HG03342 (cell line): ENCODE data around the gene IRF1.

ENCODE experiments used
- ATAC-seq: cut with Tn5 transposase; IDR thresholded peaks from one replicate; pipeline ENCODE4 v1.9.1; 2021; ENCODE audit warnings: mild to moderate bottlenecking, moderate library complexity; ENCODE audit not compliant: unreplicated experiment

IRF1 gene

GRCh38 chr5:132462856-132463745 is 27.5 kb downstream of the IRF1 start:
- no peak for ATAC-seq

- no peak for ATAC-seq
Observed at GRCh38 chr5:132462333-132462732, 28.2 kb downstream of the IRF1 start.

DNA sequence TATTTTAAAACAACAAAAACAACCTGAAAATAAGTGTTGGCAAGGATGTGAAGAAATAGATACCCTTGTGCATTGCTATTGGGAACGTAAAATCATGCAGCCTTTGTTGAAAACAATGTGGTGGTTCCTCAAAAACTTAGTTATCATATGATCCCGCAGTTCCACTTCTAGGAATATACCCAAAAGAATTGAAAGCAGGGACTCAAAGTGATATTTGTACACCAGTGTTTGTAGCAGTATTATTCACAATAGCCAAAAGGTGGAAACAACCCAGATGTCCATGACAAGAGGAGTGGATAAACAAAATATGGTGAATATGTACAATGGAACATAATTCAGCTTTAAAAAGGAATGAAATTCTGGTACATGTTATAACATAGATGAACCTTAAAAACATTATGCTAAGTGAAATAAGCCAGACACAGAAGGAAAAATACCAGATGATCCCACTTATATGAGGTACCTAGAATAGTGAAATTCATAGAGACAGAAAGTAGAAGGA is 29.0 kb downstream of the IRF1 start:
- ATAC-seq: no peak

- no peak for ATAC-seq
Observed at GRCh38 chr5:132460846-132461568, 29.6 kb downstream of the IRF1 start.

DNA sequence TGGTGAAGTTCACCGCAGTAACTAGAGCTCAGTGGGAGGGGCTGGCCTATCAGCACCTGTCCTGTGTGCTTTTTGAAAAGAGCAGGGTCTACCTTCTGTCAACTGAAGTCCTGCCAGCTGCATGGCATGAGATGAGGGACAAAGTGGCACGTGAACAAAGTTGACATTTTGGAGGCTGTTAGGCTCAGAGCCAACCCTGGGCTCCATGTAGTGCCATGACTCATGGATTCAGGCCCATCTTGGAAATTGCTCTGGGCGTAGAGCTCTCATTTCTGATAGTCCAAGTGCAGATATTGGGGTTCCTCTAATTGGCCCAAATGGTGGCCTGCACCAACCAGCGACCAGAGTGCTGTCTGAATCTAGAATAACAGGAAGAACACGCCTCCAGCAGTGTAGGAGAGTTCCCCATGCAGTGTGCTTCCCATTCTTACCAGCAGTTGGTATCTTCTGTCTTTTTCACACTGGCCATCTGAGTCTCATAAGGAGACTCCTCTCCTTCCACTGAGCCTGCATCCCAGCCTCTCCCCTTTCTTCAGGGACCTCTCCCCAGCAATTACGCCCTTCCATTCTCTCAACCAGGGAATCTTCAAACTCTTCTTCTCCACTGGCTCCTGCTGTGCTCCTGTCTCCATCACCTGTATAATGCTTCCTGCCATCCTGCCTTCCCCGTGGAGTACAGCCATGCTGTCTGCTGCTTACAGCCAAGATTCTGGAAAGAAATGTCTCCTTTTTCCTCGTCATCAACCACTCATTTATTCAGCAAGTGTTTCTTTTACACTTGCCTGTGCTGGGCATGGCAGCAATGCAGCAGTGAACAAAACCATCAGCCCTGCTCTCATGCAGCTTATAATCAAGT is 30.4 kb downstream of the IRF1 start:
- no peak for ATAC-seq

DNA sequence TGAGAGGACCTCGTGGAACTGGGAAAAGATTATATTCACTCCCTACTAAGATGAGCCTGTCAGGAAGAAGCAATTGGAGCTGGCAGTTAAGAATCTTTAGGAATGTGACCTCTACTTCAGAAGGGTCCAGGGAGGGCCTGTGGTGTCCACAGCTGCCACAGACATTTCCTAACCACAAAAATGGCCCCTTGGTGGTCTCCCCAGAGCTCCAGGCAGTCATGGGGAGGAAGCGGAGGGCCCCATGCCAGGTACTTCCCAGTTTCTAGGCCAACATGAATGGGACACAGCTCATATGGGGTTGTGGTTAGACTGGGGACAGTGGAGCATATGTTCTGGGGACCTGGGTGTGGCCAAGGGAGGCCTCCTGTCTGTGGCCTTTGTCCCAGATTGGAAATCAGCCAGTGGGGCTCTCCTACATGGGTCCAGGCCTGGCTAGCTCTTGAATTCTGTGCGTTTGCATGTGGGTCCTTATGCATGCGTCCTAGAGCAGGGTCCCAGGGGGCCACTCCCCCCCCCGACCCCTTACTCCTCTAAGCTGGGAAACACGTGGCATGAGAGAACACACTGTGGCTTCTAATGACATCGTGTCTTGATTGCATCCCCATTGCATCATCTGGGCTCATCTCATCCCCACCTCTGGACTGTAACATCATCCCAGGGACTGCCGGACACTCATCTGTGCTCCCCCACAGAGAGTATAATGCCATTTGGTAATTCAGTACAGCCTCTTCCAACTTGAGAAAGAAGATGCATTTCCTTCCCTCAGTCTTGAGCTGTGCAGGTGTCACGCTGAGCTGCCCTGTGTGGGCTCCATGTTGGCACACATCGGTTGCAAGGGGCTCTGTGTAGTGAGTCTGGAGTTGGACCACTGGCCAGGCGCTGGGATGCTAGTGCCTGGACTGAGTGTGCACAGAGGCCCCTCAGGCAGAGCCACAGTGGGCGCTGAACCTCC is 31.3 kb downstream of the IRF1 start:
- no peak for ATAC-seq

DNA sequence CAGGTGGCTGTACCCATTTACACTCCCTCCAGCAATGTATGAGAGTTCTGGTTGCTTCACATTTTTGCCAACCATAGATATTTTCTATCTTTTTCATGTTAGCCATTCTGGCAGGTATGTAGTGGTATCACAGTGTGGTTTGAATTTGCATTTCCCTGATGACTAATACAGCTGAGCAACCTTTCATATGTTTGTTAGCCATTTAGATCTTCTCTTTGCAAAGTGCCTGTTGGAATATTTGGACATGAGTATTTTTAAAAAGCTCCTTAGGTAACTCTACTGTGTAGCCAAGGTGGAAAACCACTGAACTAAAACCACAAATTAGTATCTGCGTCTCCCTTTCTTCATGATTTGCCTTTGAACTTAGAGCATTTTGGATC is 31.9 kb downstream of the IRF1 start:
- peak; percentile 41 for ATAC-seq

DNA sequence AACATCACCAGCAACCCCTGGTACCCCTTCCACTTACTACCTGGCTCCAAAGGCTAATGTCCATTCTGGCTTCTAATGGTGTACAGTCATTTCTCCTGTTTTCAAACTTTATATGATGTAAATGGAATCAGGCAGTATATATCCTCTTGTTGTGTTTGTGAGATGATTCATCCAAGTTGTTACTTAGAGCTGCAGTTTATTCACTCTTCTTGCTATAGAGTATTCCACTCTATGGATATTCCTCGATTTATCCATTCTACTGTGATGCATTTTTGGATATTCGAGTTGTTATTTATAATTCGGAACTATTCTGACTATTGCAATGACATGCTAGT is 32.4 kb downstream of the IRF1 start:
- ATAC-seq: no peak

DNA sequence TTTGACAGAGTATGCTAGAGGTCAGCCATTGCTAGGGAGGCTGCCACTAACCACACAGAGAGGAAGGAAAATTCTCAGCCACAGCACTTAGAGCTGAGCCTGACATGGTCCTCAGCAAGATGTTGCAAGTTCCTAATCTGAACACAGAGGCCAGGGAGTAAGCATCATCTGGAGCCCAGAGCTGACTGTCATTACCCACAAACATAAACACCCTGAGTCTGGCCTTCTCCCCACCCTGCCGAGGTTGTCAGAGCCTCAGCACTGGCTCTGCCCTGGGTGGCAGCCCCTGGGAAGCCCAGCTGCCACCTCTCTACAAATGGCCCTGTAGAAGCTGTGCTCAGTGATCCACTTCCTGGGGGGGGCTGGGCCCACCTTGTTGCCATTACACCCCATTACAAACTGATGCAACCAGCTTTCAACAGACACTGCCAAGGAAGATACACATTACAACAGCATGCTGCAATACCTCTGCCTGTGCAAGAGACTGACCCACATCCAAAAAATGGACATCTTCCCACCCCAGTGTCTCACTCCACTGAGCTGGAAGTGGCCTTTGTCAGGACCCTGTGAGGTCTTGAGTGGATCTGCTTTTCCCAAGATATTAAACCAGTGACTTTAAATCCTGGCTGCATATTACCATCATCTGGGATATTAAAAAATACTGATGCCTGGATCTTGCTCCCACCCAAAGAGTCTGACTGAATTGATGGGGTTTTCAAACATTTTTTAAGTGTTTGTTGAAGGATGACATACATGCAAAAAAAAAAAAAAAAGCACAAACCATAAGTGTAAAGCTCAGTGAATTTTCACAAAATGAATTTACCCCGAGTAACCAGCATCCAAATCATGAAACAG is 33.0 kb downstream of the IRF1 start:
- ATAC-seq: no peak

DNA sequence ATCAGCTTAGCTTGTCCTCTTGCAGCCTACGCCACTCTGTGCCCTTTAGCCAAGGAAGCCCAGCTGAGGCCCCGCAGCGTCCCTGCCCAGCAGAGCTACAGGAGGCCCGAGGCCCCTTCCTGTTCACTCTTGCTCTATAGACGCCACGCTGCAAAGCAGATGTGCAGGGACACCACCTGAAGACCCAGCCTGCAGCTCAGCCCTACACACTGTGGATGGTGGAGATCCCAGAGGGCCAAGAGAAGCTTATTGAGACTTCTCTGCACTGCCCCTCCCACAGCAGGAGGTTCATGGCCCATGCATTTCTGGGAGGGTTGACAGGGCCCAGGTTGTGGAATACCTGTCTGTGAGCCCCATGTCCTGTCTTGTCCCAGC is 33.6 kb downstream of the IRF1 start:
- peak; percentile 11 for ATAC-seq

DNA sequence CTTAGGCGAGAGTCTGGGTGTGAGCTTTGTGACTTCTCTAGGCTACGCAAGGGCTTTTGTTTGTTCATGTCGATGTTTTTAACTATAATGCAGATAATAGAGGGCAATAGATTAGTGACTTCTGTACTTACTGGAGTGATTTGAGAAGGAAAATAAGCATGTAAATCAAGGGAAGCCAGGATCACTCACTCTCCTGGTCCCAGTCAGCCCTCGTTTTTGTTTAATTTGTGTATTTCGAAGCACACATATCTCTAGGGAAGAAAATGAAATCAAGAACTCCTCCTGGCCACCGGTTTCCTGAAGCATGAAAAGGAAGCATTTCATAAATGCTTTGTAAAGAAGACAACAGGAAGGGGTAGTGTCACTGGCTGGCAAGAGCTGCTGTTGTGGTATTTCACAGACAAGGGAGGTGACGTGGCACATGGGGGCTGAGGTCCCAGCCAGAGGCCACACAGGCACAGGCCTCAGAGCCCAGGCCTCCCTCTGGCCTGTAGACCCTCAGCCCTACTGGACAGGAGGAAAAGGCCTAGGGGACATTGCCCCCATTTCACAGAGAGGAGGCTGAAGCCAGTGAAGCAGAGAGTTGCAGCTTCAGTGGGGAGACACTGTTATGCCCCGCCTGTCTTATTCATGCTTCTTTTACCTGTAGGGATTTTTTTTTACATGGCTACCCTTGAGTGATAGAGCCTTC is 34.1 kb downstream of the IRF1 start:
- peak; percentile 41 for ATAC-seq

- no peak for ATAC-seq
Observed at GRCh38 chr5:132455614-132456115, 34.9 kb downstream of the IRF1 start.

DNA sequence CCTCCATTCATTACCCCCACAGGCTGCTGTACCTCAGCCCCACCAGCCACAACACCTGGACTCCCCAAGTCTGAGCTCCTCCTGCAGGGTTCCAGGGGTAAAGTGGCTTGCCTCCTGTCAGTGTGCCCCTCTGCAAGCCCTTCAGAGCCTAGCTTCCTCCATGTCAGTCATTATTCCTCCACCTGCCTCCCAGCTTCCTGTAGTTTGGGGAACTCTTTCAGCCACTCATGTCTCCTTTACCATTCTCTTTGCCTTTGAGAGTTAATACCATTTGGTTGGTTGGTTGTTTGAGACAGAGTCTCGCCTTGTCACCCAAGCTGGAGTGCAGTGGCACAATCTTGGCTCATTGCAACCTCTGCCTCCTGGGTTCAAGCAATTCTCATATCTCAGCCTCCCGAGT is 36.2 kb downstream of the IRF1 start:
- no peak for ATAC-seq

GRCh38 chr5:132451387-132451786 is 39.2 kb downstream of the IRF1 start:
- no peak for ATAC-seq

GRCh38 chr5:132449060-132449459 is 41.5 kb downstream of the IRF1 start:
- ATAC-seq: no peak

DNA sequence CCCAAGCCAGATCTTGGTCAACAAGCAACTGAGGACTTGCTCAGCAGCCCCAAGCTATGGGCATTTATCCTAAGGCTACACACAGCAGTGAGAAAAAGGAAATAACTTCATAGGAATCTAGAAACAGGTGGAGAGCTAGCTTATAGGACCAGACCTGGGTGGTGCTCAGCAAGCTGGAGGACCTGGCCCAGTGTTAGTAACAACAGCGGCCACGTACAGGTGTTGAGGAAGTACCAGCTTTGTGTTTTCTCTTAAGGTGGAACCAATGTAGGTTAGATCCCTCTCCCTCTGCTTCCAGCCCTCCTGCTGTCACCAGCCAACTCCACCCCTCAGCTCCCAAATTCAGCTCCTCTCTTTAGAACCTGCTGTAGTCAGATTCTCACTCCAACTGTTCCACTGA is 43.4 kb downstream of the IRF1 start:
- no peak for ATAC-seq

GRCh38 chr5:132446621-132447020 is 44.0 kb downstream of the IRF1 start:
- ATAC-seq: no peak

DNA sequence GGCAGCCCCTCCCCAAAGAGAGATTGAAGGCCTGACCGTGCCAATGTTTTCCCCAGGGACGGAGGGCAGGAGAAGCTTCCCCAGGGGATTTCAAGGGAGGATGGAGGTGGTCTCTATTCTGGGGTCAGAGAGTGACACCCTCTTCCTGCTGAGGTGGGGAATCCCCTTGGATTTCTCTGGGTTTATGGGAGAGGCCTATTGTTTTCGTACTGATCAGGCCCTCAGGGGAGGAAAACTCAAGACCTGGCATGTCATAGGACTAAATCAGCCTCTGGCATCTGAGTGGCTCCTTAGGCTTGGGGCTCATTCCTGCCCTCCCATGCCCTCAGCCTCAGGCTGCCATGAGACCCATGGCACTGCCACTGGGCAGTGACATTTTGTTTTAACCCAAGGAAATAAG is 44.6 kb downstream of the IRF1 start:
- ATAC-seq: no peak

GRCh38 chr5:132445640-132445923 is 45.0 kb downstream of the IRF1 start:
- no peak for ATAC-seq
